Esophagus muscularis mucosa (tissue), 4 donors: ENCODE results near the gene SPATA20. TPM values are rescaled to one million over a fixed set of nuclear protein-coding genes. Genes with fewer than 3 reads are reported as not detected.

Experiments used
- DNase-seq: peaks from one replicate; pipeline ENCODE4 v3.0.0-alpha.2; 2017; ENCODE audit errors: extremely low spot score
- H3K27ac ChIP-seq, 4 donors: fragments of 200-600 bp; sonication (generic); replicated peaks in 1 of 4; 1 replicate in 3 of 4; 2 replicates in 1 of 4; pipeline ENCODE4 v1.5.1; 2016 to 2019; ENCODE audit warnings: mild to moderate bottlenecking in 1 of 4
- H3K27me3 ChIP-seq, 4 donors: fragments of 200-600 bp; sonication (generic); one replicate each; pipeline versions ENCODE4 v1.5.1 to v1.6.0; 2016 to 2019
- H3K36me3 ChIP-seq, 4 donors: fragments of 200-600 bp; sonication (generic); one replicate each; pipeline ENCODE4 v1.5.1; 2016 to 2019
- H3K4me1 ChIP-seq, 4 donors: fragments of 200-600 bp; sonication (generic); one replicate each; pipeline ENCODE4 v1.5.1; 2016 to 2019
- H3K4me3 ChIP-seq, 4 donors: fragments of 200-600 bp; sonication (generic); 1 replicate in 2 of 4; 2 replicates in 2 of 4; pipeline ENCODE4 v1.5.1; 2016 to 2019; ENCODE audit warnings: mild to moderate bottlenecking in 4 of 4, moderate library complexity in 1 of 4
- H3K9me3 ChIP-seq, 4 donors: fragments of 200-600 bp; sonication (generic); 1 replicate in 3 of 4; 2 replicates in 1 of 4; pipeline ENCODE4 v1.5.1; 2016 to 2019
- CTCF ChIP-seq, 3 experiments: fragments of 200-600 bp in 2 of 3; fragments of 450-650 bp in 1 of 3; sonication (generic) in 2 of 3; IDR thresholded peaks; one replicate each; pipeline ENCODE4 v1.5.1; 2017 to 2019; ENCODE audit warnings: antibody characterized with exemption in 3 of 3, mild to moderate bottlenecking in 2 of 3, moderate library complexity in 1 of 3
- EP300 ChIP-seq: sonication (generic); formaldehyde crosslinking; IDR thresholded peaks from one replicate; pipeline ENCODE4 v1.6.1; 2017; ENCODE audit warnings: antibody characterized with exemption
- POLR2A ChIP-seq: fragments of 450-650 bp; IDR thresholded peaks from one replicate; pipeline ENCODE4 v1.6.1; 2017; ENCODE audit warnings: antibody characterized with exemption, moderate library complexity, mild to moderate bottlenecking, low read depth
- POLR2AphosphoS5 ChIP-seq, 2 donors: sonication (generic); formaldehyde crosslinking; IDR thresholded peaks; one replicate each; pipeline ENCODE4 v1.6.1; 2017; ENCODE audit warnings: antibody characterized with exemption in 2 of 2
- WGBS: methylation state at CpG from one replicate; pipeline ENCODE4 v1.1.5; 2018; 5-methylcytosine and 5-hydroxymethylcytosine counted together
- intact Hi-C: fragments of 100-400 bp; cut with DNase I; formaldehyde crosslinking; loops from one replicate; pipeline ENCODE4 v1.15.1; 2023
- total RNA-seq, 4 donors: library from RNA; depleted of rRNA; stranded (reverse); fragments of >200 nt; gene quantifications; one replicate each; pipeline versions ENCODE4 v1.1.0 to v1.2.1, GENCODE V29; 2016

SPATA20 gene
- total RNA-seq, 4 donors from 2014 or later, result 44.1 to 64.4 (median 54.6) TPM

- H3K27ac ChIP-seq, result no peak overlapping the region
- intact Hi-C loops, result no loop called here
- WGBS, result 98% methylated on average over 12 of the region's 12 CpGs
Measured at GRCh38 chr17:50581316-50581715, 34.3 kb downstream of the SPATA20 start.

GRCh38 chr17:50582741-50583140 is 35.8 kb downstream of the SPATA20 start:
- H3K27me3 ChIP-seq, result peaks cover 0 to 16% (median 0%) of the 10 kb centered on the region in 4 donors
- DNase-seq, result no peak
- intact Hi-C loops, result no loop called here
- TF ChIP-seq CTCF (IDR thresholded peaks at IDR 0.05) (no peak), EP300 (no peak), POLR2AphosphoS5 (IDR thresholded peaks at IDR 0.05) (no peak), POLR2A (no peak)
- no peak overlapping the region for H3K27ac ChIP-seq
- 85% methylated on average over 2 of the region's 2 CpGs for WGBS
- H3K9me3 ChIP-seq, result no peaks in the 10 kb centered on the region
- no peak overlapping the region for H3K4me3 ChIP-seq
- no peaks in the 10 kb centered on the region for H3K4me1 ChIP-seq
- no peaks in the 10 kb centered on the region for H3K36me3 ChIP-seq

More at GRCh38 chr17:50581316-50581715, 34.3 kb downstream of the SPATA20 start:
- H3K4me3 ChIP-seq, result no peak overlapping the region
- H3K4me1 ChIP-seq, result no peaks in the 10 kb centered on the region
- H3K9me3 ChIP-seq, result no peaks in the 10 kb centered on the region
- H3K36me3 ChIP-seq, result no peaks in the 10 kb centered on the region
- TF ChIP-seq EP300 (no peak), POLR2A (no peak), CTCF (IDR thresholded peaks at IDR 0.05) (no peak), POLR2AphosphoS5 (IDR thresholded peaks at IDR 0.05) (no peak)
- DNase-seq, result no peak
- H3K27me3 ChIP-seq, result peaks cover 0 to 16% (median 0%) of the 10 kb centered on the region in 4 donors

- intact Hi-C loops, result no loop called here
- no peak for TF ChIP-seq EP300
- TF ChIP-seq CTCF (IDR thresholded peaks at IDR 0.05), result no peak
- TF ChIP-seq POLR2A, result no peak
- no peak for TF ChIP-seq POLR2AphosphoS5 (IDR thresholded peaks at IDR 0.05)
- no peak for DNase-seq
- no peak overlapping the region for H3K27ac ChIP-seq
- WGBS, result 77% methylated on average over 7 of the region's 7 CpGs
- H3K4me3 ChIP-seq, result no peak overlapping the region
- H3K4me1 ChIP-seq, result peaks cover 3 to 7% (median 5%) of the 10 kb centered on the region in 4 donors
- H3K27me3 ChIP-seq, result peaks cover 0 to 8% (median 0%) of the 10 kb centered on the region in 4 donors
- H3K36me3 ChIP-seq, result no peaks in the 10 kb centered on the region
- H3K9me3 ChIP-seq, result no peaks in the 10 kb centered on the region
Measured at GRCh38 chr17:50583641-50584040, 36.7 kb downstream of the SPATA20 start.

GRCh38 chr17:50584116-50584515 is 37.1 kb downstream of the SPATA20 start:
- TF ChIP-seq POLR2A (no peak), CTCF (IDR thresholded peaks at IDR 0.05) (no peak), EP300 (no peak), POLR2AphosphoS5 (IDR thresholded peaks at IDR 0.05) (no peak)
- H3K36me3 ChIP-seq, result no peaks in the 10 kb centered on the region
- intact Hi-C loops, result no loop called here
- WGBS, result 69% methylated on average over 4 of the region's 4 CpGs
- H3K27ac ChIP-seq, result no peak overlapping the region
- H3K4me1 ChIP-seq, result peaks cover 8 to 12% (median 9%) of the 10 kb centered on the region in 4 donors
- H3K4me3 ChIP-seq, result no peak overlapping the region
- peaks cover 0 to 8% (median 0%) of the 10 kb centered on the region in 4 donors for H3K27me3 ChIP-seq
- H3K9me3 ChIP-seq, result no peaks in the 10 kb centered on the region
- no peak for DNase-seq

- Histone ChIP-seq H3K27ac (no peak overlapping the region), H3K4me3 (no peak overlapping the region), H3K27me3 (peaks cover 0 to 1% (median 0%) of the 10 kb centered on the region in 4 donors), H3K36me3 (no peaks in the 10 kb centered on the region), H3K4me1 (peaks cover 14 to 18% (median 16%) of the 10 kb centered on the region in 4 donors), H3K9me3 (no peaks in the 10 kb centered on the region)
- WGBS, result 87% methylated on average over 6 of the region's 6 CpGs
- TF ChIP-seq POLR2A (no peak), POLR2AphosphoS5 (IDR thresholded peaks at IDR 0.05) (no peak), CTCF (IDR thresholded peaks at IDR 0.05) (no peak), EP300 (no peak)
- intact Hi-C loops, result no loop called here
- no peak for DNase-seq
Measured at GRCh38 chr17:50584749-50585148, 37.8 kb downstream of the SPATA20 start.
